Bronchial epithelial cell (primary cell): ENCODE data around the gene GPR27. TPM values are rescaled to one million over a fixed set of nuclear protein-coding genes. Genes with fewer than 3 reads are reported as not detected.

ENCODE experiments used
- DNase-seq: peaks from one replicate; pipeline ENCODE4 v3.0.0-alpha.2; 2010; ENCODE audit warnings: low read depth
- FAIRE-seq: peaks from 2 replicates; lab custom pipeline; 2011; peaks lifted over from hg19 to GRCh38; lab: Jason Lieb, UNC
- H3K27me3 ChIP-seq: 2 replicates; pipeline ENCODE4 v1.5.1; 2011; ENCODE audit warnings: low read length; ENCODE audit not compliant: control insufficient read depth, insufficient read depth
- H3K36me3 ChIP-seq: 2 replicates; pipeline ENCODE4 v1.5.1; 2011; ENCODE audit warnings: low read length; ENCODE audit not compliant: control insufficient read depth, insufficient read depth
- H3K4me3 ChIP-seq: 2 replicates; pipeline ENCODE4 v1.5.1; 2011; ENCODE audit warnings: mild to moderate bottlenecking, low read depth, low read length, control low read depth
- total RNA-seq: library from RNA; depleted of rRNA; stranded (reverse); fragments of >200 nt; gene quantifications from 2 replicates; pipeline ENCODE4 v1.2.1, GENCODE V29; 2014
- TF ChIP-seq, protein P1 (sequence below): IDR thresholded peaks from 2 replicates; pipeline ENCODE4 v1.5.1; 2011; ENCODE audit warnings: mild to moderate bottlenecking, moderate library complexity, low read length, control low read depth, inconsistent platforms; ENCODE audit not compliant: insufficient read depth, severe bottlenecking

The GPR27 gene
- total RNA-seq, 1 donor from 2014 or later: 0.53 TPM

DNA sequence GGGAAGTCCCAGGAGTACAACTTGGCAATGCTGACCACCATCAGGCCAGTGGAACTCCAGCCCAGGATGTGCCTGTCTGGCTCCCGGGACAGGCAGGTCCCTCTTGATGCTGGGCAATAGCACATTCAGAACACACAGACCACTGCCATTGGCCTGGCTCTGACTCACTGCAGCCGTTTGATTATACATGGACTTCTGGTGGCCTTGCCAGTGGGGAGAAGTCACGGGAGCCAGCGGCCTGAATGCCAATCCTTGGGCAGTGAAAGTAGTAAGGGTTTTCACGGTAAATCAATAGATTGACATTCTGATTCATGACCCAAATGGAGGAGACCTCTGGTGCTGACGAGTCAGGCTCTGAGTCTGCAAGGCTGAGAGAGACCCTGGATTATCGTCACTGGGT lies 43.8 kb downstream of the GPR27 start:
- FAIRE-seq (no peak), DNase-seq (no peak)
- TF ChIP-seq, protein P1, sequence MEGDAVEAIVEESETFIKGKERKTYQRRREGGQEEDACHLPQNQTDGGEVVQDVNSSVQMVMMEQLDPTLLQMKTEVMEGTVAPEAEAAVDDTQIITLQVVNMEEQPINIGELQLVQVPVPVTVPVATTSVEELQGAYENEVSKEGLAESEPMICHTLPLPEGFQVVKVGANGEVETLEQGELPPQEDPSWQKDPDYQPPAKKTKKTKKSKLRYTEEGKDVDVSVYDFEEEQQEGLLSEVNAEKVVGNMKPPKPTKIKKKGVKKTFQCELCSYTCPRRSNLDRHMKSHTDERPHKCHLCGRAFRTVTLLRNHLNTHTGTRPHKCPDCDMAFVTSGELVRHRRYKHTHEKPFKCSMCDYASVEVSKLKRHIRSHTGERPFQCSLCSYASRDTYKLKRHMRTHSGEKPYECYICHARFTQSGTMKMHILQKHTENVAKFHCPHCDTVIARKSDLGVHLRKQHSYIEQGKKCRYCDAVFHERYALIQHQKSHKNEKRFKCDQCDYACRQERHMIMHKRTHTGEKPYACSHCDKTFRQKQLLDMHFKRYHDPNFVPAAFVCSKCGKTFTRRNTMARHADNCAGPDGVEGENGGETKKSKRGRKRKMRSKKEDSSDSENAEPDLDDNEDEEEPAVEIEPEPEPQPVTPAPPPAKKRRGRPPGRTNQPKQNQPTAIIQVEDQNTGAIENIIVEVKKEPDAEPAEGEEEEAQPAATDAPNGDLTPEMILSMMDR: no peak
- Histone ChIP-seq H3K4me3 (no peak overlapping the region), H3K27me3 (peaks cover 7% of the 10 kb centered on the region), H3K36me3 (no peaks in the 10 kb centered on the region)

DNA sequence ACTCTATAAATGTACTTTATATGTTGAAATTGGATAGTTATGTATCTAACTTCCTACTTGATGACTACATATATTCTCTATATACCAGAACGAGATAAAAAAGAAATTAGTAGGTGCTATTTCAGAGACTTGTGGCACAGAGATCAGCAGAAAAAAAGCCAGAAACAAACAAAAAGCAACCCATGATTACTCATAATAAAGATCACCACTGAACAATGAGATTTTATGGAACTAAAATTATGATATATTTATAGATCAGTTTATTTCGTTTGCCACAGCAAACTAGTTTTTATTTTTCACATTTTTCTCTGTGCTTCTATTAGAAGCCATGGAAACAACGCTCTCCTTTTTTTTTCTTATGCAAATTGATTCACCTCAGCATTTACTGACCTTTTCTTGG lies 46.4 kb downstream of the GPR27 start:
- Histone ChIP-seq H3K27me3 (peaks cover 9% of the 10 kb centered on the region), H3K4me3 (no peak overlapping the region), H3K36me3 (no peaks in the 10 kb centered on the region)
- FAIRE-seq (no peak), DNase-seq (no peak)
- TF ChIP-seq, protein P1: no peak

DNA sequence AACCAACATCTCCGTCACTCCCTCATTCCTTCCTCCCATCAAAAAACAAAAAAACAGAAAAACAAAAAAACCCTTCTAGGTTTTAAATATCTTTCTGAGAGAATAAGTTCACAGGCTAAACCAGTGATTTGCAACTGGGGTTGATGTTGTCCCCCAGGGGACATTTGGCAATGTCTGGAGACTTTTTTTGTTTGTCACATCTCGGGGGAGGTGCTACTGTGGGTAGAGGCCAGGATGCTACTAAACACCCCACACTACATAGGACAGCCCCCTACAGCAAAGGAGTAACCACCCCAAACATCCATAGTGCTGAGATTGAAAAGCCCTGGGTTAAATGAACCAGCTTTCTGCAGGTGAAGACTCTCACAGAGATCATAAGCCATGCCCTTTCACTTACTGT lies 48.3 kb downstream of the GPR27 start:
- no peak for FAIRE-seq

DNA sequence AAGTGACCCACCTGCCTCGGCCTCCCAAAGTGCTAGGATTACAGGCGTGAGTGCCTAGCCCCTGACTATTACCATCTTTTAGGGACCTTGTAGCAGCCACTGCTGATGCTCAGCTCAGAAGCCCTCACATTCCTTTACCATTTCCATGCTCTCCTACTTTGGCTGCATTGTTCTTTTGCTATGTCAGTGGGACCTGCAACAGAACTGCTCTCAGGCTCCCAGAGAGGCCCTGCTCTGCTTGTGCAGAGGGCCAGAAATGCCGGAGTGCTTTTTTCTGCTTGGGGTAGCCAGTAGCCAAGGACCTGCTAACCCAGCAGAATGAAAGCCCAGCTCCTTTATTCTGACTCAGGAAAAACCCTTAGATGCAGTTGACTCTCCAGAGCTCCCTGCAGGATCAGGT lies 49.6 kb downstream of the GPR27 start:
- FAIRE-seq (no peak), DNase-seq (no peak)
- Histone ChIP-seq H3K36me3 (no peaks in the 10 kb centered on the region), H3K27me3 (peaks cover 7% of the 10 kb centered on the region), H3K4me3 (no peak overlapping the region)
- TF ChIP-seq, protein P1: no peak

More for the DNA sequence above, 48.3 kb downstream of the GPR27 start:
- no peak for DNase-seq
- Histone ChIP-seq H3K27me3 (peaks cover 7% of the 10 kb centered on the region), H3K4me3 (no peak overlapping the region), H3K36me3 (no peaks in the 10 kb centered on the region)
- TF ChIP-seq, protein P1: no peak

DNA sequence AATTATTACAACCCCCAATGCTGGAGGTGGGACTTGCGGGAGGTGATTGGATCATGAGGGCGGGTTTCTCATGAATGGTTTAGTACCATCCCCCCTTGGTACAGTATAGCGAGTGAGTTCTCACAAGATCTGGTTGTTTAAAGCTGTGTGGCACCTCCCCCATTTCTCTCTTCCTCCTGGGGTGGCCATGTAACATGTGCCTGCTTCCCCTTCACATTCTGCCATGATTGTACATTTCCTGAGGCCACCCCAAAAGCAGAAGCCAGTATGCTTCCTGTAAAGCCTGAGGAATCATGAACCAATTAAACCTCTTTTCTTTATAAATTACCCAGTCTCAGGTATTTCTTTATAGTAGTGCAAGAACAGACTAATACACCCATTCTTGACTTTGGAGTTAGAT lies 51.5 kb downstream of the GPR27 start:
- TF ChIP-seq, protein P1: no peak
- no peak for FAIRE-seq

DNA sequence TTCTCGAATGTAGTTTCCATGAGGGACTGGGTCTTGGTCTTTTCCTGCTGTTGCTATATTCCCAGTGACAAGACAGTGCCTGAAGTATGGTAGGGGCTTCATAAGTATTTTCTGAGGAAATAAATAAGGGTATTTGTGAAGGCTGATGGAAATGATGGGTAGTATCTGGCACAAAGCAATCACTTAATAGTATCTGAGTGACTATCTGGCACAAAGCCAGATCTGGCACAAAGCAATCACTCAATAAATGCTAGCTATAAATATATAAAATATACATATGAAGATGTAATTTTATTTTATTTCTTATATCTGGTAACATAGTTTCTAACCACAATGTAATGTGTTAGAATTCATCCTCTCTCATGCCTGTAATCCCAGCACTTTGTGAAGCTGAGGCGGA lies 52.0 kb downstream of the GPR27 start:
- H3K4me3 ChIP-seq: no peak overlapping the region
- no peaks in the 10 kb centered on the region for H3K36me3 ChIP-seq
- DNase-seq: no peak
- no peak for FAIRE-seq
- H3K27me3 ChIP-seq: peaks cover 1% of the 10 kb centered on the region
- TF ChIP-seq, protein P1: no peak

More for the DNA sequence above, 51.5 kb downstream of the GPR27 start:
- no peaks in the 10 kb centered on the region for H3K36me3 ChIP-seq
- H3K4me3 ChIP-seq: no peak overlapping the region
- peaks cover 1% of the 10 kb centered on the region for H3K27me3 ChIP-seq
- no peak for DNase-seq
